ENCODE data around the gene ZNF335. TPM values are rescaled to one million over a fixed set of nuclear protein-coding genes. Genes with fewer than 3 reads are reported as not detected.
A peak's percentile ranks its signal among the peaks of the same experiment; 100 is the strongest.

Gene ZNF335
- total and polyA plus RNA-seq, 2 of the 13 experiments (the other 11 are each of a cell fraction or from before 2014, with no cell fraction given), result 9.7 to 13.7 TPM

DNA sequence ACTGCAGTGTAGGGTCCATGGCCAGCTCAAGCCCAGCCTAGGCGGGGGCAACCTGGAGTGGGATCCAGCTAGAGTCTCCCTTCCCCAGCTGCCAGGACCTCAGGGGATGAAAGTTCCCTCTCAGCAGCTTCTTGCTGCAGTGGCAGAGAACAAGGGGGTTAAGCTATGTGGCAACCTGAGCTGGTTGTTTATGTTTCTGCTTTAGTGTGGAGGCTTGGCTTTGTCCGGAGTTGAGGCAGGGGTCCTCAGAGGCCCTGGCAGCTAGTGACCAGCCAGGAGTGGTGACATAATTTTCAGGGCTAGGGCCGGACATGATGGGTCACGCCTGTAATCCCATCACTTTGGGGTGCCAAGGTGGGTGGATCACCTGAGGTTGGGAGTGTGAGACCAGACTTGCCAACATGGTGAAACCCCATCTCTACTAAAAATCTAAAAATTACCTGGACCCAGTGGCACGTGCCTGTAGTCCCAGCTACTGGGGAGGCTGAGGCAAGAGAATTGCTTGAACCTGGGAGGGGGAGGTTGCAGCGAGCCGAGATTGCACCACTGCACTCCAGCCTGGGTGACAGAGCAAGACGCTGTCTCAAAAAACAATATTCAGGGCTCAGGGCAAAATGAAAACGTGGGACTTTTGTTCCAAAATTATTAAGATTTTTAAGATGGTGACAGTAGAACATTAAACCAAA is 46.0 kb downstream of the ZNF335 start (continued):
- TF ChIP-seq, protein P1, sequence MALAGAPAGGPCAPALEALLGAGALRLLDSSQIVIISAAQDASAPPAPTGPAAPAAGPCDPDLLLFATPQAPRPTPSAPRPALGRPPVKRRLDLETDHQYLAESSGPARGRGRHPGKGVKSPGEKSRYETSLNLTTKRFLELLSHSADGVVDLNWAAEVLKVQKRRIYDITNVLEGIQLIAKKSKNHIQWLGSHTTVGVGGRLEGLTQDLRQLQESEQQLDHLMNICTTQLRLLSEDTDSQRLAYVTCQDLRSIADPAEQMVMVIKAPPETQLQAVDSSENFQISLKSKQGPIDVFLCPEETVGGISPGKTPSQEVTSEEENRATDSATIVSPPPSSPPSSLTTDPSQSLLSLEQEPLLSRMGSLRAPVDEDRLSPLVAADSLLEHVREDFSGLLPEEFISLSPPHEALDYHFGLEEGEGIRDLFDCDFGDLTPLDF (CRISPR knock-in tag; IDR thresholded peaks at IDR 0.05), result no peak
- TF ChIP-seq FOXK1 (CRISPR knock-in tag; IDR thresholded peaks at IDR 0.05; ENCODE audit: borderline replicate concordance, low read depth), result peak; percentile 57; the same call in 1 of the 2 replicates
- TF ChIP-seq ZNF550 (CRISPR knock-in tag; IDR thresholded peaks at IDR 0.05; ENCODE audit: borderline replicate concordance), result 0 out of 2 replicates have a peak, but pooled peaks have one; percentile 30
- TF ChIP-seq RORA (CRISPR knock-in tag; IDR thresholded peaks at IDR 0.05), result no peak
- TF ChIP-seq, protein P2, sequence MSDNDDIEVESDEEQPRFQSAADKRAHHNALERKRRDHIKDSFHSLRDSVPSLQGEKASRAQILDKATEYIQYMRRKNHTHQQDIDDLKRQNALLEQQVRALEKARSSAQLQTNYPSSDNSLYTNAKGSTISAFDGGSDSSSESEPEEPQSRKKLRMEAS (IDR thresholded peaks at IDR 0.05), result no peak
- TF ChIP-seq CHD2 (IDR thresholded peaks at IDR 0.05; ENCODE audit: low read depth, low read length), result no peak
- TF ChIP-seq, protein P3, sequence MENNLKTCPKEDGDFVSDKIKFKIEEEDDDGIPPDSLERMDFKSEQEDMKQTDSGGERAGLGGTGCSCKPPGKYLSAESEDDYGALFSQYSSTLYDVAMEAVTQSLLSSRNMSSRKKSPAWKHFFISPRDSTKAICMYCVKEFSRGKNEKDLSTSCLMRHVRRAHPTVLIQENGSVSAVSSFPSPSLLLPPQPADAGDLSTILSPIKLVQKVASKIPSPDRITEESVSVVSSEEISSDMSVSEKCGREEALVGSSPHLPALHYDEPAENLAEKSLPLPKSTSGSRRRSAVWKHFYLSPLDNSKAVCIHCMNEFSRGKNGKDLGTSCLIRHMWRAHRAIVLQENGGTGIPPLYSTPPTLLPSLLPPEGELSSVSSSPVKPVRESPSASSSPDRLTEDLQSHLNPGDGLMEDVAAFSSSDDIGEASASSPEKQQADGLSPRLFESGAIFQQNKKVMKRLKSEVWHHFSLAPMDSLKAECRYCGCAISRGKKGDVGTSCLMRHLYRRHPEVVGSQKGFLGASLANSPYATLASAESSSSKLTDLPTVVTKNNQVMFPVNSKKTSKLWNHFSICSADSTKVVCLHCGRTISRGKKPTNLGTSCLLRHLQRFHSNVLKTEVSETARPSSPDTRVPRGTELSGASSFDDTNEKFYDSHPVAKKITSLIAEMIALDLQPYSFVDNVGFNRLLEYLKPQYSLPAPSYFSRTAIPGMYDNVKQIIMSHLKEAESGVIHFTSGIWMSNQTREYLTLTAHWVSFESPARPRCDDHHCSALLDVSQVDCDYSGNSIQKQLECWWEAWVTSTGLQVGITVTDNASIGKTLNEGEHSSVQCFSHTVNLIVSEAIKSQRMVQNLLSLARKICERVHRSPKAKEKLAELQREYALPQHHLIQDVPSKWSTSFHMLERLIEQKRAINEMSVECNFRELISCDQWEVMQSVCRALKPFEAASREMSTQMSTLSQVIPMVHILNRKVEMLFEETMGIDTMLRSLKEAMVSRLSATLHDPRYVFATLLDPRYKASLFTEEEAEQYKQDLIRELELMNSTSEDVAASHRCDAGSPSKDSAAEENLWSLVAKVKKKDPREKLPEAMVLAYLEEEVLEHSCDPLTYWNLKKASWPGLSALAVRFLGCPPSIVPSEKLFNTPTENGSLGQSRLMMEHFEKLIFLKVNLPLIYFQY (CRISPR knock-in tag; IDR thresholded peaks at IDR 0.05; ENCODE audit: borderline replicate concordance), result no peak
- TF ChIP-seq CC2D1A (CRISPR knock-in tag; IDR thresholded peaks at IDR 0.05), result no peak
- no peak for TF ChIP-seq ZNF768 (CRISPR knock-in tag; IDR thresholded peaks at IDR 0.05)
- no peak; the same call in 1 of the 2 replicates for TF ChIP-seq ZNF619 (CRISPR knock-in tag; IDR thresholded peaks at IDR 0.05)
- TF ChIP-seq SRSF1 (optimal IDR thresholded peaks at IDR 0.05; ENCODE audit: low read depth, low read length), result no peak
- TF ChIP-seq RFX3 (CRISPR knock-in tag; IDR thresholded peaks at IDR 0.05), result no peak
- TF ChIP-seq HOXA9 (CRISPR knock-in tag; IDR thresholded peaks at IDR 0.05; ENCODE audit: borderline replicate concordance), result no peak
- no peak for TF ChIP-seq KAT7 (CRISPR knock-in tag; IDR thresholded peaks at IDR 0.05; ENCODE audit: borderline replicate concordance)
- TF ChIP-seq, protein P4, sequence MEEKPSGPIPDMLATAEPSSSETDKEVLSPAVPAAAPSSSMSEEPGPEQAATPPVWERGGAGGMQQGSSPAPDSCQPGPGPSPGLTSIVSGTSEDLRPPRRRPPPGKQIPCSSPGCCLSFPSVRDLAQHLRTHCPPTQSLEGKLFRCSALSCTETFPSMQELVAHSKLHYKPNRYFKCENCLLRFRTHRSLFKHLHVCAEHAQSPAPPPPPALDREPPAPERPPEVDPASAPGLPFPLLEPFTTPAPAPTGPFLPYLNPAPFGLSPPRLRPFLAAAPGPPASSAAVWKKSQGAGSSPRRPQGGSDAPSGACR (CRISPR knock-in tag; IDR thresholded peaks at IDR 0.05), result no peak
- TF ChIP-seq SKI (IDR thresholded peaks at IDR 0.05; ENCODE audit: partially characterized antibody), result no peak
- TF ChIP-seq ZNF598 (CRISPR knock-in tag; IDR thresholded peaks at IDR 0.05; ENCODE audit: borderline replicate concordance), result peak; percentile 18; the same call in 1 of the 2 replicates
- no peak for TF ChIP-seq TMF1 (CRISPR knock-in tag; IDR thresholded peaks at IDR 0.05; ENCODE audit: low read depth)
- no peak for TF ChIP-seq ZNF180 (CRISPR knock-in tag; IDR thresholded peaks at IDR 0.05; ENCODE audit: borderline replicate concordance, low read depth)
- TF ChIP-seq, protein P5, sequence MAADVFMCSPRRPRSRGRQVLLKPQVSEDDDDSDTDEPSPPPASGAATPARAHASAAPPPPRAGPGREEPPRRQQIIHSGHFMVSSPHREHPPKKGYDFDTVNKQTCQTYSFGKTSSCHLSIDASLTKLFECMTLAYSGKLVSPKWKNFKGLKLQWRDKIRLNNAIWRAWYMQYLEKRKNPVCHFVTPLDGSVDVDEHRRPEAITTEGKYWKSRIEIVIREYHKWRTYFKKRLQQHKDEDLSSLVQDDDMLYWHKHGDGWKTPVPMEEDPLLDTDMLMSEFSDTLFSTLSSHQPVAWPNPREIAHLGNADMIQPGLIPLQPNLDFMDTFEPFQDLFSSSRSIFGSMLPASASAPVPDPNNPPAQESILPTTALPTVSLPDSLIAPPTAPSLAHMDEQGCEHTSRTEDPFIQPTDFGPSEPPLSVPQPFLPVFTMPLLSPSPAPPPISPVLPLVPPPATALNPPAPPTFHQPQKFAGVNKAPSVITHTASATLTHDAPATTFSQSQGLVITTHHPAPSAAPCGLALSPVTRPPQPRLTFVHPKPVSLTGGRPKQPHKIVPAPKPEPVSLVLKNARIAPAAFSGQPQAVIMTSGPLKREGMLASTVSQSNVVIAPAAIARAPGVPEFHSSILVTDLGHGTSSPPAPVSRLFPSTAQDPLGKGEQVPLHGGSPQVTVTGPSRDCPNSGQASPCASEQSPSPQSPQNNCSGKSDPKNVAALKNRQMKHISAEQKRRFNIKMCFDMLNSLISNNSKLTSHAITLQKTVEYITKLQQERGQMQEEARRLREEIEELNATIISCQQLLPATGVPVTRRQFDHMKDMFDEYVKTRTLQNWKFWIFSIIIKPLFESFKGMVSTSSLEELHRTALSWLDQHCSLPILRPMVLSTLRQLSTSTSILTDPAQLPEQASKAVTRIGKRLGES (CRISPR knock-in tag; IDR thresholded peaks at IDR 0.05; ENCODE audit: borderline replicate concordance), result no peak
- TF ChIP-seq PAF1 (CRISPR knock-in tag; IDR thresholded peaks at IDR 0.05), result no peak

Data from HepG2 (cell line).